Suprapubic skin (tissue), 4 donors: ENCODE measurements around the gene SPOP. TPM values are rescaled to one million over a fixed set of nuclear protein-coding genes. Genes with fewer than 3 reads are reported as not detected.
"Not testable (repeated sequence)": the region's sequence is repeated elsewhere in the genome, so short reads cannot be mapped to it uniquely, and the experiment has no call there.

ENCODE experiments used
- DNase-seq, 2 donors: peaks; one replicate each; pipeline ENCODE4 v3.0.0-alpha.2; 2019; ENCODE audit warnings: low spot score in 2 of 2
- H3K27ac ChIP-seq: fragments of 200-600 bp; sonication (generic); one replicate; pipeline ENCODE4 v1.5.1; 2019
- H3K27me3 ChIP-seq: fragments of 200-600 bp; sonication (generic); one replicate; pipeline ENCODE4 v1.5.1; 2019
- H3K36me3 ChIP-seq: fragments of 200-600 bp; sonication (generic); one replicate; pipeline ENCODE4 v1.5.1; 2019
- H3K4me1 ChIP-seq: fragments of 200-600 bp; sonication (generic); one replicate; pipeline ENCODE4 v1.5.1; 2019
- H3K4me3 ChIP-seq: fragments of 200-600 bp; sonication (generic); one replicate; pipeline ENCODE4 v1.5.1; 2019; ENCODE audit warnings: mild to moderate bottlenecking
- H3K9me3 ChIP-seq: fragments of 200-600 bp; sonication (generic); one replicate; pipeline ENCODE4 v1.5.1; 2019
- CTCF ChIP-seq, 2 donors: fragments of 200-600 bp in 1 of 2; fragments of 450-650 bp in 1 of 2; sonication (generic) in 1 of 2; IDR thresholded peaks; one replicate each; pipeline ENCODE4 v1.5.1; 2016 to 2019; ENCODE audit warnings: antibody characterized with exemption in 2 of 2, mild to moderate bottlenecking in 1 of 2, moderate library complexity in 1 of 2
- EP300 ChIP-seq: sonication (generic); formaldehyde crosslinking; IDR thresholded peaks from one replicate; pipeline ENCODE4 v1.6.1; 2017; ENCODE audit warnings: antibody characterized with exemption
- POLR2A ChIP-seq, 2 donors: fragments of 450-650 bp; IDR thresholded peaks; one replicate each; pipeline ENCODE4 v1.6.1; 2017; ENCODE audit warnings: antibody characterized with exemption in 2 of 2, mild to moderate bottlenecking in 2 of 2, moderate library complexity in 2 of 2
- POLR2AphosphoS5 ChIP-seq, 3 donors: sonication (generic); formaldehyde crosslinking; IDR thresholded peaks; one replicate each; pipeline ENCODE4 v1.6.1; 2017; ENCODE audit warnings: antibody characterized with exemption in 3 of 3
- WGBS: methylation state at CpG from one replicate; pipeline ENCODE4 v1.1.5; 2018; 5-methylcytosine and 5-hydroxymethylcytosine counted together
- total RNA-seq, 4 donors: library from RNA; depleted of rRNA; stranded (reverse); fragments of >200 nt; gene quantifications; one replicate each; pipeline ENCODE4 v1.1.0, GENCODE V29; 2016

The SPOP gene
- total RNA-seq, 4 donors from 2014 or later, result 26.1 to 59.3 (median 41.7) TPM

- H3K4me3 ChIP-seq, result no peak overlapping the region
- H3K4me1 ChIP-seq, result peaks cover 53% of the 10 kb centered on the region
- WGBS, result 91% methylated on average over 6 of the region's 6 CpGs
- no peaks in the 10 kb centered on the region for H3K9me3 ChIP-seq
- no peaks in the 10 kb centered on the region for H3K36me3 ChIP-seq
- DNase-seq, result no peak
- no peak overlapping the region for H3K27ac ChIP-seq
- peaks cover 2% of the 10 kb centered on the region for H3K27me3 ChIP-seq
- TF ChIP-seq POLR2AphosphoS5 (IDR thresholded peaks at IDR 0.05), result no peak
- no peak for TF ChIP-seq CTCF (IDR thresholded peaks at IDR 0.05)
- no peak for TF ChIP-seq EP300
- TF ChIP-seq POLR2A (IDR thresholded peaks at IDR 0.05), result no peak
These were observed 105.0 kb downstream of the SPOP start for GRCh38 chr17:49572806-49573420.

GRCh38 chr17:49572226-49572625 is 105.7 kb downstream of the SPOP start:
- no peaks in the 10 kb centered on the region for H3K9me3 ChIP-seq
- 61% methylated on average over 3 of the region's 3 CpGs for WGBS
- peaks cover 2% of the 10 kb centered on the region for H3K27me3 ChIP-seq
- no peak overlapping the region for H3K27ac ChIP-seq
- H3K4me3 ChIP-seq, result no peak overlapping the region
- no peaks in the 10 kb centered on the region for H3K36me3 ChIP-seq
- no peak for DNase-seq
- TF ChIP-seq POLR2A (IDR thresholded peaks at IDR 0.05) (no peak), CTCF (IDR thresholded peaks at IDR 0.05) (no peak), POLR2AphosphoS5 (IDR thresholded peaks at IDR 0.05) (no peak), EP300 (no peak)
- H3K4me1 ChIP-seq, result peaks cover 57% of the 10 kb centered on the region

GRCh38 chr17:49571764-49572163 is 106.1 kb downstream of the SPOP start:
- Histone ChIP-seq H3K27me3 (peaks cover 2% of the 10 kb centered on the region), H3K36me3 (no peaks in the 10 kb centered on the region), H3K4me3 (no peak overlapping the region), H3K4me1 (peaks cover 57% of the 10 kb centered on the region), H3K27ac (no peak overlapping the region), H3K9me3 (no peaks in the 10 kb centered on the region)
- no peak for TF ChIP-seq EP300
- no peak for TF ChIP-seq POLR2A (IDR thresholded peaks at IDR 0.05)
- no peak for TF ChIP-seq POLR2AphosphoS5 (IDR thresholded peaks at IDR 0.05)
- no peak for TF ChIP-seq CTCF (IDR thresholded peaks at IDR 0.05)
- DNase-seq, result no peak
- 40% methylated on average over 4 of the region's 4 CpGs for WGBS

- H3K4me1 ChIP-seq, result peaks cover 57% of the 10 kb centered on the region
- peaks cover under 1% of the 10 kb centered on the region for H3K27me3 ChIP-seq
- TF ChIP-seq CTCF (IDR thresholded peaks at IDR 0.05) (no peak), POLR2A (IDR thresholded peaks at IDR 0.05) (no peak), EP300 (no peak), POLR2AphosphoS5 (IDR thresholded peaks at IDR 0.05) (no peak)
- H3K4me3 ChIP-seq, result no peak overlapping the region
- no peak for DNase-seq
- no peak overlapping the region for H3K27ac ChIP-seq
- H3K9me3 ChIP-seq, result no peaks in the 10 kb centered on the region
- 62% methylated on average over 6 of the region's 6 CpGs for WGBS
- H3K36me3 ChIP-seq, result no peaks in the 10 kb centered on the region
These were observed 106.6 kb downstream of the SPOP start for GRCh38 chr17:49571283-49571682.

GRCh38 chr17:49570540-49571242 is 107.2 kb downstream of the SPOP start:
- Histone ChIP-seq H3K4me1 (peaks cover 57% of the 10 kb centered on the region), H3K4me3 (no peak overlapping the region), H3K27me3 (no peaks in the 10 kb centered on the region), H3K27ac (no peak overlapping the region), H3K36me3 (no peaks in the 10 kb centered on the region), H3K9me3 (no peaks in the 10 kb centered on the region)
- TF ChIP-seq CTCF (IDR thresholded peaks at IDR 0.05), result no peak
- no peak for TF ChIP-seq POLR2AphosphoS5 (IDR thresholded peaks at IDR 0.05)
- TF ChIP-seq POLR2A (IDR thresholded peaks at IDR 0.05), result no peak
- WGBS, result 43% methylated on average over 4 of the region's 11 CpGs
- no peak for DNase-seq

GRCh38 chr17:49568695-49569047 is 109.2 kb downstream of the SPOP start:
- not testable (repeated sequence) for DNase-seq, H3K9me3 ChIP-seq, H3K4me3 ChIP-seq, H3K36me3 ChIP-seq, H3K27me3 ChIP-seq, H3K27ac ChIP-seq
- H3K4me1 ChIP-seq, result peaks cover 39% of the 10 kb centered on the region
- WGBS, result 74% methylated on average over 7 of the region's 7 CpGs
